Ramos (cell line): ENCODE measurements around the gene TRAF2.
"Not testable (repeated sequence)": the region's sequence is repeated elsewhere in the genome, so short reads cannot be mapped to it uniquely, and the experiment has no call there.

Source experiments
- in situ Hi-C: fragments of 300-500 bp; cut with MboI; formaldehyde crosslinking; loops from one replicate; pipeline ENCODE4 v1.14.3; 2022; ENCODE audit warnings: low sequenced_read_pairs; ENCODE audit not compliant: unreplicated experiment

TRAF2 gene

DNA sequence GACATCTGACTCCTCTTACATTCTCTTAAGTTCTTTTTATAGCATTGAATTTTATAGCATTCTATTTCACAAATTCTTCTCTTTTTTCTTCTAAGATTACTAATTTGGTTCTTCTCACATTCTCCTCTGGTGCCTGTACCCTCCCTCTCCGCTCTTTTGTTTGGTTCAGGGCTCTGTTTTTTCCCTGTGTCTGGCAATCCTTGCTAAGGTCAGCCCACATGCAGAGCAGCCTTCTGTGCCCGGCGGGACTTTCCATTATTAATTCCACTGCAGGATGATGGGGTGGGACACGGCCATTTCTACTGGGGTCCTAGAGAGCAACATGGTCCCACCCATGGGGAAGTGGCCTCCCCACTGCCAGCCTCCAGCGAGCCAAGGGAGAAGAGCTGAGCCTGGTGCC is 9.8 kb upstream of the TRAF2 start:
- in situ Hi-C loops, result no loop called here

DNA sequence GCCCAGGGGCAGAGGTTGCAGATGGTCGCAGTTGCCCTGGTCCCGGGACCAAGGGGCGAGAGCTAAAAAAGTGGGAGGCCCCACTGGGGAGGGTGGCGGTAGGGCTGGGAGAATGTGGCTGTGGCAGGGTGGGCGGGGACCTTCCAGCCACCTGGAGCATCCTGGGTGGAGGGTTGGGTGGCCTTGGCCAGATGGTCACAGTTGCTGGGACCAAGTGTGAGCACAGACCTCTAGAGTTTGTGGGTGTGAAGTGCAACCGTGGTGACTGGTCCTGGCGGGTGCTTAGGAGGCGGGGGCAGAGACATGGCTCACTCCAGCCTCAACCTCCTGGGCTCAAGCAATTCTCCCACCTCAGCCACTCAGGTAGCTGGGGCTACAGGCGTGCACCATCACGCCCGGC is 5.7 kb upstream of the TRAF2 start:
- in situ Hi-C loops, result no loop called here

DNA sequence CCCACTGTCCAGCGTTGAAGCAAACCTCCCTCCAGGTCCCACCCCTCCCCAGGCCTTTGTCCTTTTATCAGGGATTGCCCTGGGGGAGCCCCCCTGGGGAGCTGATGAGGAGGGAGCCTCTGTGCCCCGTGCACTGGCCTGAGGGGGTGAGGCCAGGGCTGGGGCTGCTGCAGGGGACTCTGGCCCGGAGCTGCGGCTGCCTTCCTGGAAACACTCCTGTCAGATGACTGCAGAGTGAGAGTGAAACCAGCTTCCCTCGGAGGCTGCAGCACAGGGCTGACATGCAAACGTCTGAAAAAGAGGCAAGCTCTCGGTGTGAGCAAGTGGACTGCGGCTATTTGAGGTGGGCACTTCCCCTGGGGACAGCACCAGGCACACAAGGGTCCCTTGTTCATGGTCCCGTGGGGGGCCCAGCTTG is 4.6 kb upstream of the TRAF2 start:
- in situ Hi-C loops, result no loop called here

DNA sequence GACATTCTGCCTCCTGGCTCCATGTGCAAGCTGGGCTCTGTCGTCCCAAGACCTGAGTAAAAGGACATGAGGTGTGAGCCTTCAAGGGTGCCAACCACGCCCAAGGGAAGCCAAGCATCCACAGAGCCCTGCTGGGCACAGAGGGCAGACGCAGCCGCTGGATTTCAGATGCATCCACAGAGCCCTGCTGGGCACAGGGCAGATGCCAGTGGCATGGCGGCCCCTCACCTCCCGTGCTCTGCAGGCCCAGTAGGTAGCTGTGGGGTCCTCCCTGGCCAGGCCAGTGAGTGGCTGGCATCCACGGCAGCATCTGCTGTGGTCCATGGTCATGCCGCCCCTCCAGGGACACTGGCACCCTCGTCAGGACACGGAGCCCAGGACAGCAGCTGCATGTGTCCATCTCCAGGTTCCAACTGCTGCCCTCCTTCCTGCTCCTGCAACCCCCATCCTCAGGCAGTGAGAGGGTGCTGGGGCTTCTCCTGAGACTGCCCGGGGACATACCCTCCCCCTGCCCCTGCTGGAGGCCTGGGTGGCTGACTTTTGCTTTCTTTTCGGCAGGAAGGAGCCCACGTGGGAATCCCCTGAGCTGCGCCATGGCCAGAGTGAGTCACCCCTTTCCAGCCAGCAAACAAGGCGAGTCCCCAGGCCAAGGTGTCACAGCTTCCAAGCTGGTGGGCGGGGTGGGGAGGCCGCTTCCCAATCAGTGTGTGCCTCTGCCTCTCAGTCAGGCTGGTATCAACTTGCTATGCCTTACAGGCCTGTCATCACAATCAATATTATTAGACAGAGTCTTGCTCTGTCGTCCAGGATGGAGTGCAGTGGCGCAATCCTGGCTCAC is 4.0 kb upstream of the TRAF2 start:
- in situ Hi-C loops, result no loop called here

DNA sequence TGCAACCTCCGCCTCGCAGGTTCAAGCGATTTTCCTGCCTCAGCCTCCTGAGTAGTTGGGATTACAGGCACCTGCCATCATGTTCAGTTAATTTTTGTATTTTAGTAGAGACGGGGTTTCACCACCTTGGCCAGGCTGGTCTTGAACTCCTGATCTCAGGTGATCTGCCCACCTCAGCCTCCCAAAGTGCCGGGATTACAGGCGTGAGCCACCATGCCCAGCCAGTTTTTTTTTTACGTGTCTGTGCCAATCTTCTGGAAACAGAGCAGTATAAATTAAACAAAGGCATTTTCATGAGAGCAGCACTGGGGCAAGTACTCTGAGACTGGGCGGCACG is 3.4 kb upstream of the TRAF2 start:
- in situ Hi-C loops, result not testable (repeated sequence)

DNA sequence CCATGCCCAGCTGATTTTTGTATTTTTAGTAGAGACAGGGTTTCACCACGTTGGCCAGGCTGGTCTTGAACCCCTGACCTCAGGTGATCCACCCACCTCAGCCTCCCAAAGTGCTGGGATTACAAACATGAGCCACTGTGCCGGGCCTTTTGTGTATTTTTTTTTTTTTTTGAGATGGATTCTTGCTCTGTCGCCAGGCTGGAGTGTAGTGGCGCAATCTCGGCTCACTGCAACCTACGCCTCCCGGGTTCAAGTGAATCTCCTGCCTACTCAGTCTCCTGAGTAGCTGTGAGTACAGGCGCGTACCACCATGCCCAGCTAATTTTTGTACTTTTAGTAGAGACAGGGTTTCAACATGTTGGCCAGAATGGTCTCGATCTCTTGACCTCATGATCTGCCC is 2.6 kb upstream of the TRAF2 start:
- in situ Hi-C loops, result not testable (repeated sequence)

DNA sequence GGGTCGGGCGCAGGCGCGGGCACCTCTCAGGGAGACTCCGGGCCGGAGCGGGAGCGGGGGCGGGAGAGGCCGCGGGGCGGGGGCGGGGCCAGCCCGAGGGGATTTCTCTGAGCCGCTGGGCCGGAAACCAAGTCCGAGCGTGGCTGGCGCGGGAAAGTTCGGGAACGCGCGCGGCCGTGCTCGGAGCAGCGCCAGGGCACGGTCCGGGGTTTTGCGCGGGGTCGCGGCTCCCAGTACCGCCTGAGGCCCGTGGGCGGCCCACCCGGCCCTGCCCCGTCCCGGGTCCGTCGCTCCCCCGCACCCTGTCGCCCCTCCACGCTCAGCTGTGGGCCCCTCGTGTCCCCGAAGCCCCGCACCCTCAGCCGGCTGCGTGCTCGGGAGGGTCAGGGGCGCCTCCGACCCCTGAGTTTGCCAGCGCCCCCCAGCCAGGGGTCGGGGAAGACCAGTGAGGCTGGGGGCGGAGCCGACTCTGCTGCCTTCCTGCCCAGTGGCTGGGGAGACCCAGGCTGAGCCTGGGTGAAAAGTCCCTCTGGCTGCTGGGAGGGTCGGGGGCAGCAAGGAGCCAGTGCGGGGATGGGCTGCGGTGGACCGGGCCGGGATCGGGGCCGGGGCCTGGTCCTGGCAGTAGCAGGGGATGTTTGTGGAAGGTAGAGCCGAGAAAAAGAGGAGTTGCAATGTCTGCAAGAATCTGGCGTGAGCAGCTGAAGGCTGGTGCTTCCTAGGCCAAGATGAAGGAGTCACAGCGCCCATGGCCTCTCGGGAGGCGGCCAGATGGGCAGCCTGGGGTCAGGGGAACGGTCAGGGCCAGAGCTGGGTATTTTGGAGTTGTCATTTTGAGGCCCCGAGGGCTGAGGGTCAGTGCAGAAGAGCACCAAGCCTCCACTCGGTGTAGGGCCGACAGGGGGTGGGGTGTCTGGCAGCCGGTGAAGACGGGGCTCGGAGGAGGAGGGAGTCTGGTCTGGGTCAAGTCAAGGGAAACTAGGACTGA is 588 bp downstream of the TRAF2 start:
- in situ Hi-C loops, result no loop called here

DNA sequence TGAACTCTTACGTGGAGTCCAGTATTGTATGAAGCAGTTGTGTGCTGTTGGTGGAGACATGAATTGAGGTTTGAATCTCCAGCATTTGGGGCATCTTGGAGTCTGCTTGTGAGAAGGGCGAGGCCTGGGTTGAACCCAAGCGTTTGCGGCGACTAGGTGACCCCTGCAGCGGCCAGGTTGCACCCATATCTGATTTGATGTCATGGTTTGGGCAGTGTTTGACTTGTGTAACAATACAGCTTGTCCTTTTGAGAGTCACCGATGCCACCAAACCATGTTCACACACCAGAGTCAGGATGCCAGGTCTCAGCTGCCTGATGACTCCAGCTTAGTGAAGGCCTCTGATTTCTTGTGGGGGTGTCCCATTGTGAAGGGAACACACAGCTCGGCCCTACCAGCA is 2.1 kb downstream of the TRAF2 start:
- in situ Hi-C loops, result no loop called here

DNA sequence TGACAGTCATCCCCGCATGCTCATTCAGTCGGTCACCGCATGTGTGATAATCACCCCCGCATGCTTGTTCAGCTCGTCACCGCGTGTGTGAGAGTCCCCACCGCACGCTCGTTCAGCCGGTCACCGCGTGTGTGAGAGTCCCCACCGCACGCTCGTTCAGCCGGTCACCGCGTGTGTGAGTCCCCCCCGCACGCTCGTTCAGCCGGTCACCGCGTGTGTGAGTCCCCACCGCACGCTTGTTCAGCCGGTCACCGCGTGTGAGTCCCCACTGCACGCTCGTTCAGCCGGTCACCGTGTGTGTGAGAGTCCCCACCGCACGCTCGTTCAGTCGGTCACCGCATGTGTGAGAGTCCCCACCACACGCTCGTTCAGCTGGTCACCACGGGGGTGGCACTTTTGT is 3.5 kb downstream of the TRAF2 start:
- in situ Hi-C loops, result no loop called here

DNA sequence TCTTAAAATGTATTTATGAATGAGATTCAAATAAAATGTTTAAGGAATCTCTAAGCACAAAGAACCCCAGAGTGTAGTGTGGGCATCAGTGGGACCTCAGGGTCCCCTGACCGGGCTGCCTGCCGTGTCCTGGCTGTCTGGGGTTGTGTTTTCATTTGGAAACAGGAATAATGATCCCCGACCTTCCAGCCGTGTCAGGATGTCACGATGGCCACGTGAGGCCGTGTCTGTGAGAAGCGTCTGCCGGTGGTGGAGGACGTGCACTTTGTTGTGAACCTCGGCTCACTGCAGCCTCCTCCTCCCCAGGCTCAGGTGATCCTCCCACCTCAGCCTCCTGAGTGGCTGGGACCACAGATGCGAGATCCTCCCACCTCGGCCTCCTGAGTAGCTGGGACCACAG is 4.3 kb downstream of the TRAF2 start:
- in situ Hi-C loops, result no loop called here

DNA sequence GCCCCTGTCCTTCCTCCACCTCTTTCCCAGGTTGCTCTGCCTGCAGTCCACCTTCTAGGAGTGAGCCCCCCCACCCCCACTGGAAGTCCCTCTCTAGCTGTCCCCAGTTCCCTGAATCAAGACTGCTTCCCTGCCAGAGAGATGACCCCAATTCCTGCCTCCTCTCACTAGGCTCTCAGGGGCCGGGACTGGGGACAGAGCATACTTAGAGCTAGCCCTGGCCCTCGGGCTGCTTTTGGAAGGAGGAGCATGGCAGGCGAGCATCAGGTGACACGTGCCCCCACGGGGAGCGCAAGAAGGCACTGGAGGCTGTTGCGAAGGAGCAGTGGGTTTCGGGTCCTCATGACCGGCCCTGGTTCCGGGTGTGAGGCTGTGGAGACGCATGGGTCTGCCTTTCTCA is 9.7 kb downstream of the TRAF2 start:
- in situ Hi-C loops, result no loop called here

DNA sequence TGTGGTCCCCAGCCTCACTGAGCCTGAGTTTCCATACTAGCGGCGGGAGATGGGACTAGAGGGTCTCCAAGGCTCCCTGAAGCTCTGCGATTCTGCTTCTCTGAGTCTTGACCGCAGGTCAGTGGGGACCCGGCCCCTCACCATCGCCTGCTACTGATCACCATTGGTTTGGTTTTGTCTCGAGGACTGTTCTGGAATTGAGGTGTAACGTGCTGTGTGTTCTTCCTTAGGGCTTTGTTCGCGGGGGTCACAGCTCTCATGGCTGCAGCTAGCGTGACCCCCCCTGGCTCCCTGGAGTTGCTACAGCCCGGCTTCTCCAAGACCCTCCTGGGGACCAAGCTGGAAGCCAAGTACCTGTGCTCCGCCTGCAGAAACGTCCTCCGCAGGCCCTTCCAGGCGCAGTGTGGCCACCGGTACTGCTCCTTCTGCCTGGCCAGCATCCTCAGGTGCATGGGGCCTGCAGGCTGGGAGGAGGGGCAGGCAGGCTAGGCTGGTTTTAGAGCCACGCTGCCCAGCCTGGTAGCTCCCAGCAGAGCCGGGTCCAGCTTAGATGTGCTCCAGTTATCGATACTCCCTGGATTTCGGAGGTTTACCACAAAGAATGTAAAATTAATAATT is 12.3 kb downstream of the TRAF2 start:
- in situ Hi-C loops, result no loop called here

DNA sequence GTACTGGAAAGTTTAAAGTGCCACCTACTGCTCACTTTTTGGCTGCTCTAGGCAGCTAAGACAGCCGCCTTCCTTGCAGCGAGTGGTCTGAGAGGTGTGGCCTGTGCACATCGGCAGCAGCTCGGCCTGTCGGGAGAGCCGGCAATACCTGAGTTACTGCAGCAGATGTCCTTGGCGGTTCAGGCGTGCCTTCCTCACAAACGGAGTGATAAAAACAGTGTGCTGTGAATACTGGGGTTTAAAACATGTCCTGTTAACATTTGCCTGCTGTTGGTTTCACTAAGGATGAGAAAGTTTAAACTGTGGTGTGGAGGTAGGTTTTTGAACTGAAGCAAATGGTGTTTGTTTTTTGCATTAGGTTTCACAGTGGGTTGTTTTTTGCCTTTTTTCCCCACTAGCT is 12.9 kb downstream of the TRAF2 start:
- in situ Hi-C loops, result no loop called here

DNA sequence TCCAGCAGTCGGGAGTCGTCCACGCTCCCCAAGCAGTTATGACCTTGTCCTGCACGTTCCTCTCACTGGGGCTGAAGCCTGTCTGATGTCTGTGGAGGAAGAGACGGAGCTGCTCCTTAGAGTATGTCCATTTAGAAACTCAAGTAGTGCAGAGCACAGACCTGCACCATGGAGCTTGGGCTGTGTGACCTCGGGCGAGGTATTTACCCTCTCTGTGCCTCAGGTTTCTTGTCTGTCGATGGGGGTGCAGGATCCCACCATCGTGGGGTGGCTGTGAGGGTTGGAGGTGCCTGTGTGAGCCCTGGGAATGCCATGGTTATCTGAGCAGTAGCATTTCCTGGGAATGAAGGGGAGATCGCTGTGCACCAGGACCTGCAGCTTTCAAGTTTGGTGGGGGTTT is 14.2 kb downstream of the TRAF2 start:
- in situ Hi-C loops, result no loop called here

DNA sequence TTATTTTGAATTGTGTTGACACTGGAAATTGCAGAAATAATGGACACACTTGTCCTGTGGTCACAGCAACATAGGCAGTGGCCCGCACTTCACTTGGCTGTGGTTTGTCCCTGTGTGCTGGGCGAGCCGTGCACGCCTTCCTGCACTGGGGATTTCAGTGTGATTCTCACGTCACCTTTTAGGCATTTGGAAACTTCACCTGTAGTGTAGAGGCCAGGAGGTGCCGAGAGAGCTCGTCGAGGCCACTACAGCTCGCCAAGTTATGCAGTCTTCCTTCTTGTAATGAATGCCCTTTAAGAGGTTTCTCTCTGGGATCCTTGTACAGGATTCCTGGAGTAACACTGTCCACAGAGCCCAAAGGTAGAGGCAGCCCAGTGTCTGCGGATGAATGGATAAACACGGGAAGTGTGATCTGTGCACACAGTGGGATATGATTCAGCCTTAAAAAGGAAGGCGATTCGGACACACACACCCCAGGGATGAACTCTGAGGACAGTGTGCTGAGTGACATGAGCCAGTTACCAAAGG is 14.7 kb downstream of the TRAF2 start:
- in situ Hi-C loops, result no loop called here

DNA sequence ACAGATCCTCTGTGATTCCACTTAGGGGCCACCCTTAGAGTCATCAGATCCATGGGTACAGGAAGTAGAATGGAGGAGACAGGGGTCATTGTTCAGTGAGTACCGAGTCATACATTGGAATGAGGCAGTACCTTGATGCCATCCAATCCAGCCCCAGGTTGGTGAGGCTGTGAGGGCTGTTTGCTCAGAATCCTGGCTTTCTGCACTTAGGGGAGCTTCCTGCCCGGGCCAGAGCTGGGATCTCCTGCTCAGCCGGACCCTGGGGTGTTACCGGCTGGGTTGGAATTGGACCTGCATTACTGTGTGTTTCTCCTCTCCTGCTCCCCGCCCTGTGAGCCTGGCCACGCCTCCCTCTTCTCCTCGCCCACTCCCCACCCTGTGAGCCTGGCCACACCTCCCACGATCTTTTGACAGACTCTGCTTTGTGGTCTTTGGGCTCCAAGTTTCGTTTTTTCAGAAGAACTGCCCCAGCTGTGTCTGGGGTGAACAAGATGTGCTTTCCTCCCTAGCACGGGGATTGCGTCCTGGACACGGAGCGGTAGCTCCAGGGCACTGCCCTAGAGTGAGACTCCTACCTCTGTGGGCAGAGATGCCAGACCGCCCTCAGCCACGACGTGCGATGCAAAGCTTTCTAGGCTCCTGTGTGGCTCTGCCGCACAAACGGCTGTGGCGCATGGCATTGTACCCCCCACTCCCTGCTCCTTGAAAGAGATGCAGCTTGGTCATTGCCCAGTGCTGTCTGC is 15.4 kb downstream of the TRAF2 start:
- in situ Hi-C loops, result no loop called here

DNA sequence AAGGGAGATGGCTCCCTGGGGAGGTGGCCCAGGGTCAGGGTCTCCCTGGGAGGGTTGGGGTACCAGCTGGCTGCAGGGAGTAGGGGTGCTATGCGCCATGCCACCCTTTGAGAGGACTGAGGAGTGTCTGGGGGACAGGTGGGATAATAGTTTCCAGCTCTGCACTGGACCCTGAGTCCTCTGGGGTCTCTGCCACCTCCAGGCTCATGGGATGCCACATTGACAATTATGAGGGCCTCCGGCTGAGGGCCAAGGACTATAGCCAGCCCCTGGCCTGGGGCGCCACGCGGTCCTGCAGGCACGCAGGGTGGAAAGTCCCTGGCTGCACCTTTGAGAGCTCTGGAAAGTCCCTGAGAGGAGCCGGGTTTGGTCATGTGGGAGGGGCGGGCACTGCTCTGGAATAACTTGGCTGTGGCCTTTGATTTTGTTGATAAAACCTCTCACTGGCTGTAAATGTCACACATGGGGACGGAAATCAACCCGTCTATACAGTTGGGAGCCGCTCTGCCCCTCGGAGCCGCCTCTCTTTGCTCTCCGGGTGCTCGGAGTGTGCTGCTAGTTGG is 16.0 kb downstream of the TRAF2 start:
- in situ Hi-C loops, result no loop called here

DNA sequence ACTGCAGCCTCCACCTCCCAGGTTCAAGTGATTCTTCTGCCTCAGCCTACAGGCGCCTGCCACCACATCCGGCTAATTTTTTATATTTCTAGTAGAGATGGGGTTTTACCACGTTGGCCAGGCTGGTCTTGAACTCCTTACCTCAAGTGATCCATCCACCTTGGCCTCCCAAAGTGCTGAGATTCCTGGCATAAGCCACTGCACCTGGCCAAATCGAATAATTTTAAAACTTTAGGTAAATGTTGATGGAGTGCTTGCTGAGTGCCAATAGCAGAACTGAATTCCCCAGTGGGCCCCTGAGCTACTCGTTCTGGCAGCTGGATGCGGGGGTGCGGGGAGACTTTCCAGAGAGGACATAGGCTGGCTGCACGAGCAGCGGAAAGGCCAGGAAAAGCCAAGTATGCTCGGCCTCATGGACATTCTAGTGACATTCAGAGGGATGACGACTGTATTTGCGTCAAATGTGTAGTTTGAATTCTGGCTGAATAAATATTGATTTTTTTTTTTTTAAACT is 16.8 kb downstream of the TRAF2 start:
- in situ Hi-C loops, result no loop called here

DNA sequence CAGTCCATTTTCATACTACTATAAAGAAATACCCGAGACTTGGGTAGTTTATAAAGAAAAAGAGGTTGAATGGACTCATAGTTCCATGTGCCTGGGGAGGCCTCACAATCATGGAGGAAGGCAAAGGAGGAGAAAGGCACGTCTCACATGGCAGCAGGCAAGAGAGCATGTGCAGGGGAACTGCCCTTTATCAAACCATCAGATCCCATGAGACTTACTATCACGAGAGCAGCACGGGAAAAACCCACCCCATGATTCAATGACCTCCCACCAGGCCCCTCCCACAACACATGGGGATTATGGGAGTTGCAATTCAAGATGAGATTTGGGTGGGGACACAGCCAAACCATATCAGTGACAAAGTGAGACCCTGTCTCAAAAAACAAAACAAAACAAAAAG is 19.9 kb downstream of the TRAF2 start:
- in situ Hi-C loops, result no loop called here
